ENCODE results near the gene LZTR1.

DNA sequence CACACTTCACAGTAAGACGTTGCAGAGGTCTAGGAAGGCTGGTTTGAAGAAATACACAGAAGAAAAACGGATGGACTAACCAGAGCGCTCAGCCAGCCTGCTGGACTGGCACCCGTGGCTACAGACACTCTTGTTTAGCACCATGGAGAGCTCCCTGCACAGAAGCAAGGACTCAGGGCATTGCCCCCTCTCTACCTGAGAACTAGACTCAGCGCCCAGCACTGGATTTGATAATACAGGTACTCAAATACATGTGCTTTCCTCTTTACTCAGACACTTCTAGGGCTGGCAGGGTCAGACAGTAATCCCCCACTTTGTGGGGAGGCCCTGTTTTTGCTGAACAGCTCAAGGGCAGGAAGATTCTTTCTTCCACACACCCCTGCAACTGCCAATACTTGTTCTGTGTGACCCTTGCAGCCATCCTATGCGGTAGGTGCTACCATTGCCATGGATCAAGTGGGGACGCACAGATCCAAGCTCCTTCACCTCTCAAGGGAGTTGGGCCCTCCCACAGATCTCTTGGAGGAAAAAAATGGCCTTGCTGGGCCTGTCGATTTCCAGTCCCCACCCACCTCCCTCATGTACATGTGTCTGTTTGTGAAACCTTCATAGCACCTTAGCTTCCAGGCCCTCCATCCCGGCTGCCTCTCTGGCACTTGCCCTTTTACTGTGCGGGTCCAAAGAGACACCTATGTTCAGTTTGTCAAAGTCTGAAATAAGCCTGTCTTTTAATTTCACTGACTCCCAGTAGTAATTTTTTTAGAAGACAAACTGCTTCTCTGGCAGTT lies 27.7 kb downstream of the LZTR1 start:
- TF ChIP-seq FOXM1 (IDR thresholded peaks at IDR 0.05; ENCODE audit: borderline replicate concordance, low read depth) (no peak), TAF1 (IDR thresholded peaks at IDR 0.05; ENCODE audit: low read depth) (no peak), EP300 (IDR thresholded peaks at IDR 0.05; ENCODE audit: borderline replicate concordance) (no peak), RAD21 (IDR thresholded peaks at IDR 0.05; ENCODE audit: low read depth) (no peak), TEAD4 (IDR thresholded peaks at IDR 0.05) (no peak), NFIC (IDR thresholded peaks at IDR 0.05) (no peak), ZBTB7A (IDR thresholded peaks at IDR 0.05; ENCODE audit: low read depth) (no peak), CREB1 (IDR thresholded peaks at IDR 0.05; ENCODE audit: low read depth) (no peak), YY1 (IDR thresholded peaks at IDR 0.05; ENCODE audit: low read depth) (no peak), EGR1 (IDR thresholded peaks at IDR 0.05) (no peak)
- TF ChIP-seq, protein P1, sequence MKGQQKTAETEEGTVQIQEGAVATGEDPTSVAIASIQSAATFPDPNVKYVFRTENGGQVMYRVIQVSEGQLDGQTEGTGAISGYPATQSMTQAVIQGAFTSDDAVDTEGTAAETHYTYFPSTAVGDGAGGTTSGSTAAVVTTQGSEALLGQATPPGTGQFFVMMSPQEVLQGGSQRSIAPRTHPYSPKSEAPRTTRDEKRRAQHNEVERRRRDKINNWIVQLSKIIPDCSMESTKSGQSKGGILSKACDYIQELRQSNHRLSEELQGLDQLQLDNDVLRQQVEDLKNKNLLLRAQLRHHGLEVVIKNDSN (IDR thresholded peaks at IDR 0.05): no peak
- TF ChIP-seq, protein P2, sequence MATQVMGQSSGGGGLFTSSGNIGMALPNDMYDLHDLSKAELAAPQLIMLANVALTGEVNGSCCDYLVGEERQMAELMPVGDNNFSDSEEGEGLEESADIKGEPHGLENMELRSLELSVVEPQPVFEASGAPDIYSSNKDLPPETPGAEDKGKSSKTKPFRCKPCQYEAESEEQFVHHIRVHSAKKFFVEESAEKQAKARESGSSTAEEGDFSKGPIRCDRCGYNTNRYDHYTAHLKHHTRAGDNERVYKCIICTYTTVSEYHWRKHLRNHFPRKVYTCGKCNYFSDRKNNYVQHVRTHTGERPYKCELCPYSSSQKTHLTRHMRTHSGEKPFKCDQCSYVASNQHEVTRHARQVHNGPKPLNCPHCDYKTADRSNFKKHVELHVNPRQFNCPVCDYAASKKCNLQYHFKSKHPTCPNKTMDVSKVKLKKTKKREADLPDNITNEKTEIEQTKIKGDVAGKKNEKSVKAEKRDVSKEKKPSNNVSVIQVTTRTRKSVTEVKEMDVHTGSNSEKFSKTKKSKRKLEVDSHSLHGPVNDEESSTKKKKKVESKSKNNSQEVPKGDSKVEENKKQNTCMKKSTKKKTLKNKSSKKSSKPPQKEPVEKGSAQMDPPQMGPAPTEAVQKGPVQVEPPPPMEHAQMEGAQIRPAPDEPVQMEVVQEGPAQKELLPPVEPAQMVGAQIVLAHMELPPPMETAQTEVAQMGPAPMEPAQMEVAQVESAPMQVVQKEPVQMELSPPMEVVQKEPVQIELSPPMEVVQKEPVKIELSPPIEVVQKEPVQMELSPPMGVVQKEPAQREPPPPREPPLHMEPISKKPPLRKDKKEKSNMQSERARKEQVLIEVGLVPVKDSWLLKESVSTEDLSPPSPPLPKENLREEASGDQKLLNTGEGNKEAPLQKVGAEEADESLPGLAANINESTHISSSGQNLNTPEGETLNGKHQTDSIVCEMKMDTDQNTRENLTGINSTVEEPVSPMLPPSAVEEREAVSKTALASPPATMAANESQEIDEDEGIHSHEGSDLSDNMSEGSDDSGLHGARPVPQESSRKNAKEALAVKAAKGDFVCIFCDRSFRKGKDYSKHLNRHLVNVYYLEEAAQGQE (IDR thresholded peaks at IDR 0.05; ENCODE audit: low read depth): peak; percentile 96
- TF ChIP-seq, protein P3, sequence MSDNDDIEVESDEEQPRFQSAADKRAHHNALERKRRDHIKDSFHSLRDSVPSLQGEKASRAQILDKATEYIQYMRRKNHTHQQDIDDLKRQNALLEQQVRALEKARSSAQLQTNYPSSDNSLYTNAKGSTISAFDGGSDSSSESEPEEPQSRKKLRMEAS (IDR thresholded peaks at IDR 0.05): peak; percentile 35; the same call in 1 of the 2 replicates
